NB4 (cell line): Measurements from ENCODE around the gene LPP.

Experiments
- CTCF ChIP-seq: IDR thresholded peaks from one replicate; pipeline ENCODE4 v1.5.1; 2012; ENCODE audit warnings: low read depth, low read length
- MAX ChIP-seq: IDR thresholded peaks from 2 replicates; pipeline ENCODE4 v1.6.1; 2011; ENCODE audit warnings: low read depth, low read length
- MYC ChIP-seq: IDR thresholded peaks from 2 replicates; pipeline ENCODE4 v1.6.1; 2011; ENCODE audit warnings: low read depth, low read length
- POLR2A ChIP-seq: IDR thresholded peaks from 2 replicates; pipeline ENCODE4 v1.6.1; 2011; ENCODE audit warnings: mild to moderate bottlenecking; ENCODE audit not compliant: insufficient read length; ENCODE audit errors: extremely low read depth

GRCh38 chr3:188150982-188151381 lies 3.0 kb upstream of the LPP start:
- no peak for TF ChIP-seq CTCF
- no peak for TF ChIP-seq POLR2A
- no peak for TF ChIP-seq MAX
- no peak for TF ChIP-seq MYC
